Thoracic aorta (tissue), 2 donors: ENCODE results near the gene MCOLN2. TPM values are rescaled to one million over a fixed set of nuclear protein-coding genes. Genes with fewer than 3 reads are reported as not detected.

Experiments used
- ATAC-seq: fragments of 150-250 bp; one replicate; pipeline ENCODE4 v1.8.0; 2017; ENCODE audit warnings: low read depth; ENCODE audit not compliant: insufficient number of reproducible peaks, low FRiP score
- DNase-seq: peaks from one replicate; pipeline ENCODE4 v3.0.0-alpha.2; 2020; ENCODE audit warnings: low spot score
- H3K27ac ChIP-seq, 2 donors: fragments of 200-600 bp; sonication (generic); 1 replicate in 1 of 2; 2 replicates in 1 of 2; pipeline ENCODE4 v1.5.1; 2016; ENCODE audit warnings: mild to moderate bottlenecking in 2 of 2, moderate library complexity in 2 of 2
- H3K27me3 ChIP-seq: fragments of 200-600 bp; sonication (generic); replicated peaks from 2 replicates; pipeline ENCODE4 v1.6.0; 2016; ENCODE audit warnings: mild to moderate bottlenecking; ENCODE audit not compliant: insufficient read depth
- H3K36me3 ChIP-seq: fragments of 200-600 bp; sonication (generic); one replicate; pipeline ENCODE4 v1.5.1; 2016
- H3K4me1 ChIP-seq, 2 donors: fragments of 200-600 bp; sonication (generic); 1 replicate in 1 of 2; 2 replicates in 1 of 2; pipeline versions ENCODE4 v1.5.1 to v1.6.0; 2016; ENCODE audit warnings: low read depth in 2 of 2, mild to moderate bottlenecking in 1 of 2; ENCODE audit not compliant: control insufficient read depth in 1 of 2
- H3K4me3 ChIP-seq: fragments of 200-600 bp; sonication (generic); 2 replicates; pipeline ENCODE4 v1.5.1; 2016; ENCODE audit warnings: mild to moderate bottlenecking
- H3K9me3 ChIP-seq: fragments of 200-600 bp; sonication (generic); 2 replicates; pipeline ENCODE4 v1.5.1; 2016
- total RNA-seq, 2 donors: library from RNA; depleted of rRNA; stranded (reverse); fragments of >200 nt; gene quantifications; one replicate each; pipeline versions ENCODE4 v1.1.0 to v1.2.3, GENCODE V29; 2016
- TF ChIP-seq, protein P1 (sequence below): fragments of 200-600 bp; sonication (generic); IDR thresholded peaks from one replicate; pipeline ENCODE4 v1.5.1; 2019; ENCODE audit warnings: antibody characterized with exemption

The MCOLN2 gene
- total RNA-seq, 2 donors from 2014 or later = 1.2 to 1.8 TPM

DNA sequence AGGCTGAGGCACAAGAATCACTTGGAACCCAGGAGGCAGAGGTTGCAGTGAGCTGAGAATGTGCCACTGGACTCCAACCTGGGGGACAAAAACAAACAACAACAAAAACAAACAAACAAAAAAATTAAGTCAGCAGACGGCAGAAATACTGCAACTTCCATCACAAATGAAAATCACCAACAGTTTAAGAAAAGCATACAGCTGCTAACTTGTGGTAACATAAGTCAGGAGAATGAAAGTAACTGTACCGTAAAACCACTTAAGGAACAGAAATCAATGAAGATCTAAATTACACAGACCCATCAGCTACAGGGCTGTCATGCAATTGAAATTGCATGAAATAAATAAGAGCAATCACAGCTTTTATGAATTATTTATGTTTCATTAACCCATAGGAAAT is 25.0 kb downstream of the MCOLN2 start:
- no peaks in the 10 kb centered on the region for H3K36me3 ChIP-seq
- no peak overlapping the region for H3K27ac ChIP-seq
- no peaks in the 10 kb centered on the region for H3K9me3 ChIP-seq
- peaks cover 0 to 9% of the 10 kb centered on the region in 2 donors for H3K4me1 ChIP-seq
- TF ChIP-seq, protein P1, sequence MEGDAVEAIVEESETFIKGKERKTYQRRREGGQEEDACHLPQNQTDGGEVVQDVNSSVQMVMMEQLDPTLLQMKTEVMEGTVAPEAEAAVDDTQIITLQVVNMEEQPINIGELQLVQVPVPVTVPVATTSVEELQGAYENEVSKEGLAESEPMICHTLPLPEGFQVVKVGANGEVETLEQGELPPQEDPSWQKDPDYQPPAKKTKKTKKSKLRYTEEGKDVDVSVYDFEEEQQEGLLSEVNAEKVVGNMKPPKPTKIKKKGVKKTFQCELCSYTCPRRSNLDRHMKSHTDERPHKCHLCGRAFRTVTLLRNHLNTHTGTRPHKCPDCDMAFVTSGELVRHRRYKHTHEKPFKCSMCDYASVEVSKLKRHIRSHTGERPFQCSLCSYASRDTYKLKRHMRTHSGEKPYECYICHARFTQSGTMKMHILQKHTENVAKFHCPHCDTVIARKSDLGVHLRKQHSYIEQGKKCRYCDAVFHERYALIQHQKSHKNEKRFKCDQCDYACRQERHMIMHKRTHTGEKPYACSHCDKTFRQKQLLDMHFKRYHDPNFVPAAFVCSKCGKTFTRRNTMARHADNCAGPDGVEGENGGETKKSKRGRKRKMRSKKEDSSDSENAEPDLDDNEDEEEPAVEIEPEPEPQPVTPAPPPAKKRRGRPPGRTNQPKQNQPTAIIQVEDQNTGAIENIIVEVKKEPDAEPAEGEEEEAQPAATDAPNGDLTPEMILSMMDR = no peak
- ATAC-seq (no peak), DNase-seq (no peak)
- H3K27me3 ChIP-seq = no peaks in the 10 kb centered on the region
- H3K4me3 ChIP-seq = no peak overlapping the region

DNA sequence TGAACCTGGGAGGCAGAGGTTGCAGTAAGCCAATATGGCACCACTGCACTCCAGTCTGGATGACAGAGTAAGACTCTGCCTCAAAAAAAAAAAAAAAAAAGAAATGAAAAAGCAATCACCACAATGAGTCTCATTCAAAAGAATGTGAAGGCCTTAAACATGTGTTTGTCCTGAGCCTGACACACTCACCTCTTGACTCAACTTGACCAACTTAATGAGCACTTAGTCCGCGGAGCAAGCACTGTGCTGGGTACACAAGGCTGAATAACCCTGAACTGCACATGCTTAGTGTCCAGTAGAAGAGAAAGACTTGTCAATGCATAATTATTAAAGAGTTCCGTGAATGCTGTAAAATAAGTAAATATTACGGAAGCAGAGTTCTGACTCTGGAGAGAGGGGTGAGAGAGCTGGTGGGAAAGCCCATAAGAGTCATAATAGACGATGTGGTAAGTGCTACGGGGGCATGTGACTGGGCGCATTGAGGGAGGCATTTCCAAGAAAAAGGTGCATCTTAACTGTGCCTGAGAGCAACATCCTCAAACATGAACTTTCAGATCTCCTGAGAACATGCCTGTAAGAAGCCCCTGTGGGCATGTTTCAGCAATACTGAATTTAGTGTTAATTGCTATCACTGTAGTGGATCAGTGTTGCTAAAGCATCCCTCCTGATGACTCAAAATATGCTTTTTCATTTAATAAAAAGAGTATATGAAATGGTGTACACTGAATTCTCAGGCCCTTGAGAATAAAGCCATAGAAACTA is 27.2 kb downstream of the MCOLN2 start:
- Histone ChIP-seq H3K9me3 (no peaks in the 10 kb centered on the region), H3K27ac (no peak overlapping the region), H3K36me3 (no peaks in the 10 kb centered on the region), H3K4me1 (peaks cover 0 to 9% of the 10 kb centered on the region in 2 donors), H3K4me3 (no peak overlapping the region), H3K27me3 (no peaks in the 10 kb centered on the region)
- DNase-seq (no peak), ATAC-seq (no peak)
- TF ChIP-seq, protein P1 = no peak

DNA sequence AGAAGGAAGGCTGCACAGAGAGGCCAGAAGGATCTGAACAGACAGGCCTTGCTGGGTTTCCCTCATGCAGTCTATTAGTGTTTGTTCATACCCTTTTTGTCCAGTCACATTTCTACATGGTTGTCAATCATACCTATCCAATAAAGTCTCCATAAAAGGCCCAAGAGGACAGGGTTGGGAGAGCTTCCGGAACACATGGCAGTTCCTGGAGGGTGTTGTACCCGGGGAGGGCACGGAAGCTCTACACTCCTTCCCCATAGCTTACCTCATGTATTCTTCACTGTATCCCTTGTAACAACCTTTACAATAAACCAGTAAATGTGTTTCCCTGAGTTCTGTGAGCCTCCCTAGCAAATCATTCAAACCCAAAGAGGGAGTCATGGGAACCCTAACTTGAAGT is 28.0 kb downstream of the MCOLN2 start:
- Histone ChIP-seq H3K27ac (no peak overlapping the region), H3K4me1 (peaks cover 0 to 9% of the 10 kb centered on the region in 2 donors), H3K4me3 (no peak overlapping the region), H3K36me3 (no peaks in the 10 kb centered on the region), H3K27me3 (no peaks in the 10 kb centered on the region), H3K9me3 (no peaks in the 10 kb centered on the region)
- ATAC-seq = no peak
- TF ChIP-seq, protein P1 = no peak
- DNase-seq = no peak

DNA sequence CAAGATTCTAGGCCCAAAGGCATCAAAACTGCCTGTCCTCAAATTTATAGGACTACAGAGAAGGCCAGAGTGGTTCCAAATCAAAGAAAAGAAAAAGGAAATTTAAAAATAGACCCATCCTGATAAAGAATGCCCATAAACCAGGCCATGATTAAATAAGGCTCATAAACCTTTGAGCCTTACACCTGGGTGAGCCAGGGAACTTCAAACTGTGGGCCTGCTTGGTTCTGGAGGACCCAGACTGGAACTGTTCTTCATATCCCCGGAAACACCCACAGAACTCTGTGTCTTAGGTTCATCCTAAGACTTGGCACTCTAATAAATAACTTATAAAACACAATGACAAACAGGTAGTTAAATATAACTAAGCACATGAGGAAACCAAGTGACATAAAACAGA is 28.8 kb downstream of the MCOLN2 start:
- DNase-seq (no peak), ATAC-seq (no peak)
- Histone ChIP-seq H3K36me3 (no peaks in the 10 kb centered on the region), H3K4me3 (no peak overlapping the region), H3K4me1 (peaks cover 0 to 9% of the 10 kb centered on the region in 2 donors), H3K9me3 (no peaks in the 10 kb centered on the region), H3K27ac (no peak overlapping the region), H3K27me3 (no peaks in the 10 kb centered on the region)
- TF ChIP-seq, protein P1 = no peak

DNA sequence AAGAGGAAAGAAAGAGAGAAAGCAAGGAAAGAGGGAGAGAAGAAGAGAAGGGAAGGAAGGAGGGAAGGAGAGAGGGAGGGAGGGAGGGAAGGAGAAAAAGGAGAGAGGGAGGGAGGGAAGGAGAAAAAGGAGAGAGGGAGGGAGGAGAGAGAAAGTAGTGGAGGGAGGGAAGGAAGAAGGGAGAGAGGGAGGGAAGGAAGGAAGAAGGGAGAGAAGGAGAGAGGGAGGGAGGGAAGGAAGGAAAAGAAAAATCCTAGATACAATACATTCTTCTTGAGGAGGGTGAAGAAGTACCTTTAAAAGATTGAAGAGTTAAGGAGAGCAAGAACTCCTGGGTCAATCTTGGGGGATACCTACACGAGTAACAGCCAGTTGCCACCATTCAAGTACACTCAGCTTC is 29.2 kb downstream of the MCOLN2 start:
- peaks cover 0 to 5% of the 10 kb centered on the region in 2 donors for H3K4me1 ChIP-seq
- ATAC-seq = no peak
- H3K4me3 ChIP-seq = no peak overlapping the region
- no peaks in the 10 kb centered on the region for H3K27me3 ChIP-seq
- no peak overlapping the region for H3K27ac ChIP-seq
- H3K36me3 ChIP-seq = no peaks in the 10 kb centered on the region
- no peak for DNase-seq
- TF ChIP-seq, protein P1 = no peak
- no peaks in the 10 kb centered on the region for H3K9me3 ChIP-seq
